DMS114 treated with DMSO at 0.1 percent for 48 hours (cell line): Measurements from ENCODE around the gene ASIC4.

Experiments used
- DNase-seq: peaks from one replicate; lab custom pipeline; 2025; ENCODE audit not compliant: unreplicated experiment; lab: John Stamatoyannopoulos, UW

The ASIC4 gene

GRCh38 chr2:219480004-219480403, 34.3 kb upstream of the ASIC4 start:
- no peak for DNase-seq

- no peak for DNase-seq
Measured at GRCh38 chr2:219482674-219483405, 31.4 kb upstream of the ASIC4 start.

- DNase-seq, result no peak
Measured at GRCh38 chr2:219483451-219484342, 30.6 kb upstream of the ASIC4 start.

GRCh38 chr2:219484343-219485200, 29.7 kb upstream of the ASIC4 start:
- DNase-seq, result no peak

- DNase-seq, result no peak
Measured at GRCh38 chr2:219485201-219485580, 29.1 kb upstream of the ASIC4 start.

GRCh38 chr2:219486380-219486959, 27.8 kb upstream of the ASIC4 start:
- DNase-seq, result no peak

GRCh38 chr2:219488149-219488843, 26.0 kb upstream of the ASIC4 start:
- no peak for DNase-seq

GRCh38 chr2:219488844-219489194, 25.5 kb upstream of the ASIC4 start:
- no peak for DNase-seq

GRCh38 chr2:219489315-219489714, 25.0 kb upstream of the ASIC4 start:
- no peak for DNase-seq

GRCh38 chr2:219490186-219490585, 24.1 kb upstream of the ASIC4 start:
- no peak for DNase-seq

GRCh38 chr2:219490600-219491130, 23.6 kb upstream of the ASIC4 start:
- DNase-seq, result no peak

GRCh38 chr2:219491278-219491963, 22.9 kb upstream of the ASIC4 start:
- DNase-seq, result no peak

GRCh38 chr2:219492575-219492974, 21.7 kb upstream of the ASIC4 start:
- no peak for DNase-seq

- DNase-seq, result no peak
Measured at GRCh38 chr2:219493086-219493485, 21.2 kb upstream of the ASIC4 start.

- no peak for DNase-seq
Measured at GRCh38 chr2:219494952-219495530, 19.2 kb upstream of the ASIC4 start.

GRCh38 chr2:219495531-219496122, 18.7 kb upstream of the ASIC4 start:
- peak; percentile 36 for DNase-seq

- DNase-seq, result no peak
Measured at GRCh38 chr2:219496247-219496824, 17.9 kb upstream of the ASIC4 start.

GRCh38 chr2:219496825-219497494, 17.3 kb upstream of the ASIC4 start:
- no peak for DNase-seq
